Mesenchymal stem cell (in vitro differentiated cells and primary cell): ENCODE data around the gene CNNM2.

Experiments used
- DNase-seq: peaks from one replicate; pipeline ENCODE4 v3.0.0-alpha.2; 2013
- H2AFZ ChIP-seq: one replicate; pipeline ENCODE4 v1.6.1; 2013; ENCODE audit warnings: low read depth, mild to moderate bottlenecking, control low read depth, inconsistent platforms, low read length, moderate library complexity
- H2AK5ac ChIP-seq: 2 replicates; pipeline ENCODE4 v1.6.1; 2013; ENCODE audit warnings: low read length, moderate library complexity, mild to moderate bottlenecking, inconsistent platforms; ENCODE audit not compliant: severe bottlenecking
- H2BK120ac ChIP-seq: one replicate; pipeline ENCODE4 v1.6.1; 2013; ENCODE audit warnings: low read depth, mild to moderate bottlenecking, inconsistent platforms, low read length, moderate library complexity
- H2BK12ac ChIP-seq, 2 experiments: one replicate each; pipeline ENCODE4 v1.6.1; 2013; ENCODE audit warnings: inconsistent platforms in 2 of 2, low read length in 2 of 2, mild to moderate bottlenecking in 2 of 2, moderate library complexity in 2 of 2, control low read depth in 1 of 2
- H2BK15ac ChIP-seq: one replicate; pipeline ENCODE4 v1.6.1; 2013; ENCODE audit warnings: mild to moderate bottlenecking, low read depth, inconsistent platforms; ENCODE audit not compliant: poor library complexity, severe bottlenecking
- H2BK5ac ChIP-seq: 2 replicates; pipeline ENCODE4 v1.6.1; 2013; ENCODE audit warnings: low read depth, mild to moderate bottlenecking, low read length, control low read depth, inconsistent platforms; ENCODE audit not compliant: poor library complexity, severe bottlenecking
- H3K14ac ChIP-seq, 2 experiments: one replicate each; pipeline ENCODE4 v1.6.1; 2013; ENCODE audit warnings: inconsistent platforms in 2 of 2, low read length in 2 of 2, control low read depth in 1 of 2, mild to moderate bottlenecking in 1 of 2, moderate library complexity in 1 of 2
- H3K18ac ChIP-seq, 2 experiments: one replicate each; pipeline ENCODE4 v1.6.1; 2013; ENCODE audit warnings: inconsistent platforms in 2 of 2, low read length in 2 of 2, control low read depth in 1 of 2, low read depth in 1 of 2, mild to moderate bottlenecking in 1 of 2
- H3K23ac ChIP-seq, 2 experiments: one replicate each; pipeline ENCODE4 v1.6.1; 2013; ENCODE audit warnings: inconsistent platforms in 2 of 2, low read length in 2 of 2, mild to moderate bottlenecking in 2 of 2, moderate library complexity in 2 of 2, control low read depth in 1 of 2
- H3K27ac ChIP-seq: 2 replicates; pipeline ENCODE4 v1.5.1; 2013; ENCODE audit warnings: mild to moderate bottlenecking, moderate library complexity, low read length, control low read depth, inconsistent platforms; ENCODE audit not compliant: poor library complexity, severe bottlenecking
- H3K27me3 ChIP-seq, 2 experiments: 2 replicates each; pipeline versions ENCODE4 v1.6.1 to v1.7.0; 2013; ENCODE audit warnings: low read length in 2 of 2, mild to moderate bottlenecking in 2 of 2, moderate library complexity in 2 of 2, control low read depth in 1 of 2, inconsistent platforms in 1 of 2; ENCODE audit not compliant: control insufficient read depth in 1 of 2, insufficient read depth in 1 of 2
- H3K36me3 ChIP-seq, 2 experiments: 2 replicates each; pipeline versions ENCODE4 v1.6.1 to v1.7.0; 2013; ENCODE audit warnings: low read length in 2 of 2, control low read depth in 1 of 2, inconsistent platforms in 1 of 2, low read depth in 1 of 2, mild to moderate bottlenecking in 1 of 2; ENCODE audit not compliant: insufficient read depth in 2 of 2, control insufficient read depth in 1 of 2
- H3K4ac ChIP-seq, 2 experiments: one replicate each; pipeline ENCODE4 v1.6.1; 2013; ENCODE audit warnings: inconsistent platforms in 2 of 2, low read length in 2 of 2, mild to moderate bottlenecking in 2 of 2, moderate library complexity in 2 of 2, control low read depth in 1 of 2, low read depth in 1 of 2
- H3K4me1 ChIP-seq: 2 replicates; pipeline ENCODE4 v1.6.1; 2013; ENCODE audit warnings: low read depth, low read length, control low read depth; ENCODE audit not compliant: control insufficient read depth, insufficient read depth
- H3K4me2 ChIP-seq: 2 replicates; pipeline ENCODE4 v1.6.1; 2013; ENCODE audit warnings: low read length, mild to moderate bottlenecking, inconsistent platforms; ENCODE audit not compliant: poor library complexity, severe bottlenecking
- H3K4me3 ChIP-seq, 2 experiments: 2 replicates each; pipeline versions ENCODE4 v1.5.1 to v1.7.0; 2013; ENCODE audit warnings: low read length in 2 of 2, mild to moderate bottlenecking in 2 of 2, control low read depth in 1 of 2, low read depth in 1 of 2; ENCODE audit not compliant: insufficient read depth in 1 of 2
- H3K79me1 ChIP-seq: replicated peaks from 2 replicates; pipeline ENCODE4 v1.6.1; 2013; ENCODE audit warnings: mild to moderate bottlenecking, control low read depth, low read length, inconsistent platforms; ENCODE audit not compliant: poor library complexity, severe bottlenecking
- H3K9ac ChIP-seq: 2 replicates; pipeline ENCODE4 v1.7.0; 2013; ENCODE audit warnings: mild to moderate bottlenecking, low read length, moderate library complexity
- H3K9me3 ChIP-seq: 2 replicates; pipeline ENCODE4 v1.7.0; 2013; ENCODE audit warnings: mild to moderate bottlenecking, low read length; ENCODE audit not compliant: control insufficient read depth
- H4K8ac ChIP-seq: one replicate; pipeline ENCODE4 v1.6.1; 2013; ENCODE audit warnings: inconsistent platforms, mild to moderate bottlenecking, low read length, moderate library complexity
- H4K91ac ChIP-seq: one replicate; pipeline ENCODE4 v1.6.1; 2013; ENCODE audit warnings: mild to moderate bottlenecking, low read length, inconsistent platforms
- whole genome bisulfite sequencing: methylation state at CpG from one replicate; pipeline ENCODE4 v1.1.7; 2013; ENCODE audit warnings: mixed read lengths; 5-methylcytosine and 5-hydroxymethylcytosine counted together

CNNM2 gene

DNA sequence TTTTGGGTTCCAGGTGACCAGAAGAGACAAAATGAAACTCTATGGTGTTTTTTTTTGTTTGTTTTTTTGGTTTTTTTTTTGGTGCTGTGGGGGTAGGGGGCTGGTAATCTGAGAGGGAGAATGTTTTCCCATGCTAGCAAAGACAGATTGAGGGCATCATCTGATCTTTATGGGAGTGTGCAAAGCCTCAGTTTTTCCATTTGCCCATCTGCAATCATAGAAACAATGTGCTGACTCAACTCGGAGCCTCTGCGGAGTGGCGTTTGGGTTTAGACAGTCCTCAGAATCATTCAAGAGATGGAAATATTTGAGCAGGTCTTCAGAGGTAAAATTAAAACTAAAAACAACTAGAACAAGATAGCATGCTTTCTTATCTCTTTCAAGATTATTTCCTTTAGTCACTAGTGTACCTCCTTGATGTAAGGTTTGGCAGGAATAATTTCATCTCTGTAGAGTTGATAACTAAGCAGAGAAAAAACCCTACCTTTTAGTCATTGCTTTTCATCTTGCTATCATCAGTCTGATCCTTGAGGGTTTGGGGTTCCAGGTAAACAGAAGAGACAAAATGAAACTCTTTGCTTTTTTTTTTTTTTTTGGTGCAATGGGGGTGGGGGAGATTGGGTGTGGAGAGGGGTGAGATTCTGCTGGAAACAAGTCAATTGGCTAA lies 18.0 kb downstream of the CNNM2 start:
- Histone ChIP-seq H2AFZ (no peak overlapping the region), H3K14ac (no peak overlapping the region), H3K27ac (no peak overlapping the region), H2BK15ac (no peak overlapping the region), H3K27me3 (no peaks in the 10 kb centered on the region), H3K4me3 (no peak overlapping the region), H3K18ac (no peak overlapping the region), H4K91ac (no peak overlapping the region), H3K4me2 (no peak overlapping the region), H3K79me1 (peaks cover 2% of the 10 kb centered on the region), H3K4me1 (no peaks in the 10 kb centered on the region), H2BK120ac (no peak overlapping the region), H3K9me3 (no peaks in the 10 kb centered on the region), H2BK12ac (no peak overlapping the region), H3K4ac (no peak overlapping the region), H3K9ac (no peak overlapping the region), H3K36me3 (no peaks in the 10 kb centered on the region), H2BK5ac (no peak overlapping the region), H3K23ac (no peak overlapping the region), H2AK5ac (no peak overlapping the region), H4K8ac (no peak overlapping the region)
- DNase-seq = no peak
- WGBS = 94% methylated on average over 3 of the region's 3 CpGs

DNA sequence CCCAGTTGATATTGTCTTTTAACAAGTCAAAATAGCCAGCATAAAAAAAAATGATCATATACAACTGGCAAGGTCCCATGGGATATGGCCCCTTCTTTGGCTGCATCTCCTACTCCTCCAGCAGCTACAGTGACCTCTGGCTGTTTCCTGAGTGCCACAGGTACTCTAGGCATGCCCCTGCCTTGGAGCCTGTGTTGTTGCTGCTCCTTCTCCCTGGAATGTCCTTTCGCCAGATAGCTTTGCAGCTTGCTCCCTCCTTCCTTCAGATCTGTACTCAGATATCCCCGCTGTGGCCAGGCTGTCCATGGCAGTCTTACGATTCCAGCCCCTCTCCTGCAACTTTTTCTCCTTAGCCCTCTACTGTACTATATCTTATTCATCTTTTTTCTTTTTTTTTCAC lies 23.3 kb downstream of the CNNM2 start:
- Histone ChIP-seq H3K23ac (no peak overlapping the region), H2BK15ac (no peak overlapping the region), H3K4me2 (no peak overlapping the region), H2BK12ac (no peak overlapping the region), H4K91ac (no peak overlapping the region), H2BK120ac (no peak overlapping the region), H2AFZ (no peak overlapping the region), H3K18ac (no peak overlapping the region), H3K14ac (no peak overlapping the region), H3K79me1 (peaks cover 1% of the 10 kb centered on the region), H4K8ac (no peak overlapping the region), H3K9ac (no peak overlapping the region), H2BK5ac (no peak overlapping the region), H3K36me3 (no peaks in the 10 kb centered on the region), H3K4me1 (no peaks in the 10 kb centered on the region), H3K4me3 (no peak overlapping the region), H3K4ac (no peak overlapping the region), H3K9me3 (no peaks in the 10 kb centered on the region), H3K27ac (no peak overlapping the region), H3K27me3 (no peaks in the 10 kb centered on the region), H2AK5ac (no peak overlapping the region)
- WGBS = 91% methylated on average over 3 of the region's 3 CpGs
- no peak for DNase-seq

DNA sequence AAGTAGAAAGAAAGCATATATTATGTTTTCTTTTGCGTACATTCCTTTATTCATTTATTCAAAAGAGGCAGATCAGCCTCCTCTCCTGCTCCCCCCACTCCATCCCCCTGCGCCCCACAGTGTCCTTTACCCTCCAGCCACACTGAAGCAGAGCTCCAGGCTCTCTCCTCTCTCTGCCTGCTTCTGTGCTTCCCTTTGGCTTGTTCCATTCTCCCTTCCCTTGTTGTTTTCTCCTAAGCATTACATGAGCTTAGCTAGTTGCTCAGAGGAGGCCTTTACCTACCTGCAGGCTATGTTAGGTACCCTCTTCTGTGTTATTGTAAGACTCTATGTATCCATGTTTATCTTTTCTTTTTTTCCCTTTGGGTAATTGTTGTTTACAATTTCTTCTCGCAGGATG lies 27.4 kb downstream of the CNNM2 start:
- WGBS = 71% methylated on average over 3 of the region's 3 CpGs
- Histone ChIP-seq H3K9me3 (no peaks in the 10 kb centered on the region), H2BK120ac (no peak overlapping the region), H3K79me1 (peaks cover 1% of the 10 kb centered on the region), H3K14ac (no peak overlapping the region), H2AFZ (no peak overlapping the region), H4K91ac (no peak overlapping the region), H3K27ac (no peak overlapping the region), H3K23ac (no peak overlapping the region), H4K8ac (no peak overlapping the region), H2BK15ac (no peak overlapping the region), H3K4ac (no peak overlapping the region), H2BK5ac (no peak overlapping the region), H3K4me2 (no peak overlapping the region), H3K36me3 (no peaks in the 10 kb centered on the region), H3K27me3 (no peaks in the 10 kb centered on the region), H3K4me3 (no peak overlapping the region), H3K18ac (no peak overlapping the region), H2BK12ac (no peak overlapping the region), H3K9ac (no peak overlapping the region), H2AK5ac (no peak overlapping the region), H3K4me1 (no peaks in the 10 kb centered on the region)
- DNase-seq = no peak

DNA sequence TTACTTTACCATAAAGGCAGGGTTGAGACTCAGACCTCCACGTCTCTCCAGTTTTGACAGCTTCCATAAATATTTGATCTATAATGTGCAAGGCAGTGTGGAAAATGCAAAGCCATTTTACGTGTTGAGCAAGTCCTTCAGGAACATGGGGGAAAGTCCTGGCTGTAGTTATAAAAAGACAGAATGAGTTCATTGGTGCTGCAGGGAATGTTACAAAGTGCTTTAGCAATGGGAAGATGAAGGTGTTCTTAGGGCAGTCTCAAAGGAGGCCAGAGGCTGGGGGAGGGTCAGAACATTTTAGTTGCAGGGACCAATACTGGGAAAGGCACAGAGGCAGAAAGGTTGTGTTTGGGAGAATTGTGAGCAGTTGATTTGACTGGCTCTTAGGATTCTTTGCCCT lies 27.9 kb downstream of the CNNM2 start:
- H3K36me3 ChIP-seq = no peaks in the 10 kb centered on the region
- no peak overlapping the region for H3K4me3 ChIP-seq
- no peak overlapping the region for H3K18ac ChIP-seq
- DNase-seq = no peak
- no peak overlapping the region for H3K4ac ChIP-seq
- no peak overlapping the region for H2BK12ac ChIP-seq
- no peak overlapping the region for H2BK120ac ChIP-seq
- no peak overlapping the region for H2AFZ ChIP-seq
- H4K91ac ChIP-seq = no peak overlapping the region
- no peak overlapping the region for H2BK5ac ChIP-seq
- H3K9ac ChIP-seq = no peak overlapping the region
- H3K23ac ChIP-seq = no peak overlapping the region
- H3K9me3 ChIP-seq = no peaks in the 10 kb centered on the region
- H3K79me1 ChIP-seq = peaks cover 1% of the 10 kb centered on the region
- no peak overlapping the region for H4K8ac ChIP-seq
- WGBS = 84% methylated on average over 1 of the region's 2 CpGs
- H2BK15ac ChIP-seq = no peak overlapping the region
- no peak overlapping the region for H3K27ac ChIP-seq
- no peak overlapping the region for H3K14ac ChIP-seq
- H3K27me3 ChIP-seq = no peaks in the 10 kb centered on the region
- no peak overlapping the region for H2AK5ac ChIP-seq
- H3K4me2 ChIP-seq = no peak overlapping the region
- H3K4me1 ChIP-seq = no peaks in the 10 kb centered on the region
